ENCODE measurements around the gene MMP24.
"Not testable (repeated sequence)": the region's sequence is repeated elsewhere in the genome, so short reads cannot be mapped to it uniquely, and the experiment has no call there.

Gene MMP24

DNA sequence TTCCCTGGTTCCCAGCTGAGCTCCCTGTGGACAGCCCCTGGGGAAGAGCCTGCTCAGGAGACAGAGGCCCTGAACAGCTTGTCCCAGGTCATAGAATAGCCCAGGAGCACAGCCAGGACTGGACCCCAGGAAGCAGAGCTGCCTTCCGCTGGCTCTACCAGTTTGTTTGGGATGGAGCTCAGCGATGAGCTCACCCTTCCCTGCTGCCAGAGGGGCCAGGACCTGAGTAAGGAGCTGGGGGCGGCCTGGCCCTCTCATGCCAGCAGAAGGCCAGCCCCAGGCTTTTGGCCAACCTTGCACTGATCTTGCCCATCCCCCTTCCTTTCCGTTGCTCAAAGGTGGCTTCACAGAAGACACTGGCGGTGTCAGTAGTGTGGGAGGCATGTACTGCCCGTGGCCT is 33.9 kb downstream of the MMP24 start:
- DNase-seq = no peak

GRCh38 chr20:35262321-35262720 is 35.8 kb downstream of the MMP24 start:
- not testable (repeated sequence) for DNase-seq

GRCh38 chr20:35262731-35263531 is 36.4 kb downstream of the MMP24 start:
- not testable (repeated sequence) for DNase-seq

DNA sequence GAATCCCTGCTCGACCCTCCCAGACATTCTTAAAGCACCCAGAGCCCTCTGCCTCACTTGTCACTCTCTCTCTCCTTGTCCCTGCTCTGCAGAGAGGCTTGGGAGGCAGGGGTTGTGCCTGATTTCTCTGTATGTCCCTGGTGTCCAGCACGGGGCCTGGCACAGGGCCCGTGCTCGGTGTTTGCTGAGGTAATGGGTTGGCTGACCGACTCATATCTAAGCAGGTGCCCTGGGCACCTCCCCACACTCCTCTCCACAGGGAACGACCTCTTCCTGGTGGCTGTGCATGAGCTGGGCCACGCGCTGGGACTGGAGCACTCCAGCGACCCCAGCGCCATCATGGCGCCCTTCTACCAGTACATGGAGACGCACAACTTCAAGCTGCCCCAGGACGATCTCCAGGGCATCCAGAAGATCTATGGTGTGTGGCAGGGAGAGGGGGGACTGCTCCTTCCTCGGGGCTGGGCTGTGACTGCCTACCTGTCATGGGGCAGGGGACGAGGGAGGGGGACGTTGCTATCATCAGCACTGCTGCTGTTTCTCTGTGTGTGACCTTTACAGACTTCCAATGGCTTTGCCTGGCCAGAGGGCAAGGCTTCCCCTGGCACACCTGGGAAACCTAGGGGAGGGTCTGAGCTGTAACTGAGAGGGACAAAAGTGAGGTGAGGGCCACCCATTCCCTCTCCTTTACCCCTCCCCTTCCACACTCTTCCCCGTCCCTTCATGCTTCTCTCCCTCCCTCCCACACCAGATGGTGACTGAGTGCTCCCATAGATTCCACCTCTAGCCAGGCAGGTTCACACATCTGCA is 37.2 kb downstream of the MMP24 start:
- no peak for DNase-seq

- DNase-seq = no peak
These were observed 38.3 kb downstream of the MMP24 start for GRCh38 chr20:35264755-35265154.

GRCh38 chr20:35267092-35267491 is 40.6 kb downstream of the MMP24 start:
- no peak for DNase-seq

DNA sequence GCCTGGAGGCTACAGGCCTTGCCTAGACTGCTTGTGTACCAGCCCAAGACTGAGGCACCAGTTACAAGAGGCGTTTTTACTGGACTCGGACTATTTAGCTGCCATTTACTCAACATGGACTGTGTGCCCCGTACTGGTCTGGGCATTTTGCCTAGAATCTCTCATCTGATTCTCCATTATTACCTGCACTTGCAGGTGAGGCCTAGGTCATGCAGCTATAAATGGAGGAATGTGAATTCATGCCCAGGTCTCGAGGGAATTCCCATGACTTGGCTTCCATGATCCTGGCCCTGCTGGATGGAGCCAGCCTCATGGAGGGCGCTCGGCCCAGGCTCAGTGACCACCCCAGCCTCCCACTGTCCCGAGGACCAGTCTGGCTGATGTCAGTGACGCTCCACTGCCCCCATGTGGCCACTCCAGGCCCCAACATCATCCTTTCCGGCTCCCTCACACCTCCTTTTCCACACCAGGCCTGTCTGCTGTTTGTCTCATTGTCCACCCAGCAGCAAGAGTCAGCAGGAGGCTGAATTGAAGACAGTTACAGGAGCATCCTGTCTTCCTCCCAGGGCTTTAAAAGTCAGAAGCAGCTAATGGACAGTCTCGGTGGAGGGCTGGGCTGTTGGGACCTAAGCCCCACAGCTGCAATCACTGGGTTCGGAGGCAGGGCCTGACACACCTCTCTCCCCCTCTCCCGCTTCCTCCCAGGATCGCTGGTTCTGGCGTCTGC is 42.7 kb downstream of the MMP24 start:
- DNase-seq = peak; percentile 37 to 48

DNA sequence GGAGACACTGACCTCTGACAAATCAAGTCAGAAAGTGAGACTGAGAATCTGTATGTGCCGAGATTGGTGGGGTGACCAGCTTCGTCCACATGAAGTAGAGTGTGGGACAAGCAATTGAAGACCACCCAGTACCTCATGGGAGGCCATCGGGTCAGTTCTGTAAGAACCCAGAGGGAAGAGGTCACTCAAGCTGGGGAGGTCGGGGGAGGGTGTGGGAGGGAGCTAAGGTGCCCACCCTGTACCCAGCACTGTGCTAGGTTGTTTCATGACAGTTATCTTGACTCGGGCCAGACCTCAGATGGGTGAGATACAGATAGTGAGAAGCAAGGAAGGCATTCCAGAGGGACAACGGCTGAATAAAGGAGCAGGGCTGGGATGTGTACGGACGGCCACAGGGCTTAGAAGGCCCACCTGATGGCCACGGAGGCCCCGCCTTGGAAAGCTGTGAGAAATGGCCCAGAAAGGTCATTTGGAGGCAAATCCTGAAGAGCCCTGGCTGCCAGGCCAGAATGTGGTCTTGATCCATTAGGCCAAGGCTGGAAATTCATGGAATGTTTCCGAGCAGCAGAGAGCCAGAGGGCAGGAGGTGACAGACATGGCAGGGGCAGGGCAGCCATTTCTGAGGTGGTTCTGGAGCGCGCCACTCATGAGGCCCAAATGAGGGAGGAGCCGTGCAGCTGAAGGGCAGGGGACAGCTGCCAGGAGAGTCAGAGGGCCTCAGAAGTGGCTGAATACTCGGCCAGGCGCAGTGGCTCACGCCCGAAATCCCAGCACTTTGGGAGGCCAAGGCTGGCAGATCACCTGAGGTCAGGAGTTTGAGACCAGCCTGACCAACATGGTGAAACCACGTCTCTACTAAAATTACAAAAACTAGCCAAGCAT is 43.8 kb downstream of the MMP24 start:
- no peak for DNase-seq

DNA sequence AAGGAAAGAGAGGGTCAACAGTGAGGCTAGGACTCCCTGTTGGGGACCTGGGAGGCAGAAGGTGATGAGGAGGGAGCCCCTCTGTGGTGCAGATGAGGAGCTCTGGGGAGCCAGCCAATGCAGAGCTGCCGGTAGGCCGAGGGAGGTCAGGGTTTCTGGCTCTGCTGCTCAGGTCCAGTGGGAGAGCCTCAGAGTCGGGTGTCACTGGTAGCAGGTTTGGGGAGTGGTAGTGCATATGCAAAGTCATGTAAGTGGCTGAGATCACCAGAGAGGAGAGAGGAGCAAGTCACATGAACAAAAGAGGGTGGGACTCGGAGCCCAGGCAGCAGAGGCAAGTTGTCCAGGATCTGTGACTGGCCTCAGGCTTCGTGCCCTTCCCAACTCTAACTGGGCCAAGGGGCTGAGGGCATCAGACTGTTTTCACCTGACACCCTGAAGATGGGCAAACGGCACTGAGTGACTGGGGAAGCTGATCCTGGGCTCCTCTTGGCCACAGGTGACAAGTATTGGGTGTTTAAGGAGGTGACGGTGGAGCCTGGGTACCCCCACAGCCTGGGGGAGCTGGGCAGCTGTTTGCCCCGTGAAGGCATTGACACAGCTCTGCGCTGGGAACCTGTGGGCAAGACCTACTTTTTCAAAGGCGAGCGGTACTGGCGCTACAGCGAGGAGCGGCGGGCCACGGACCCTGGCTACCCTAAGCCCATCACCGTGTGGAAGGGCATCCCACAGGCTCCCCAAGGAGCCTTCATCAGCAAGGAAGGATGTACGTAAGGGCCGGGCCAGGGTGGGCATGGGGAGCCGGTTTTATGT is 44.8 kb downstream of the MMP24 start:
- no peak for DNase-seq

DNA sequence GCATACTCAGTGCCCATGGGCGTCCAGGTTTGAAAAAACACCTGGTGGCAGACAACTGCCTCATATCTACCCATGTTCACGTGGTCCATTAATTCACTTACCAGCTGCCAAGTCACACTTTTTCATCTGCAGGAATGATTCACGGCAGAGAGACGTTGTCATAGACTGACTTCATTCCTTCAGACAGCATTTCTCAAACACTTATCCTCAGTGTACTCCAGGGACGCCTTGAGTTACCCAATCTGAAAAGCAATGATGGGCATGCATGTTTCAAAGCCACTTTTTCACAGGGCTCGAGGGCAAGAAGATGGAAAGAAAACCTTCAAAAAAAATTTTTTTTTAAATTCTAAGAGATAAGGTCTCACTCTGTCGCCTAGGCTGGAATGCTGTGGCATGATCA is 45.4 kb downstream of the MMP24 start:
- no peak for DNase-seq

GRCh38 chr20:35273449-35274171 is 47.1 kb downstream of the MMP24 start:
- no peak for DNase-seq

- no peak for DNase-seq
These were observed 47.9 kb downstream of the MMP24 start for GRCh38 chr20:35274172-35275092.

DNA sequence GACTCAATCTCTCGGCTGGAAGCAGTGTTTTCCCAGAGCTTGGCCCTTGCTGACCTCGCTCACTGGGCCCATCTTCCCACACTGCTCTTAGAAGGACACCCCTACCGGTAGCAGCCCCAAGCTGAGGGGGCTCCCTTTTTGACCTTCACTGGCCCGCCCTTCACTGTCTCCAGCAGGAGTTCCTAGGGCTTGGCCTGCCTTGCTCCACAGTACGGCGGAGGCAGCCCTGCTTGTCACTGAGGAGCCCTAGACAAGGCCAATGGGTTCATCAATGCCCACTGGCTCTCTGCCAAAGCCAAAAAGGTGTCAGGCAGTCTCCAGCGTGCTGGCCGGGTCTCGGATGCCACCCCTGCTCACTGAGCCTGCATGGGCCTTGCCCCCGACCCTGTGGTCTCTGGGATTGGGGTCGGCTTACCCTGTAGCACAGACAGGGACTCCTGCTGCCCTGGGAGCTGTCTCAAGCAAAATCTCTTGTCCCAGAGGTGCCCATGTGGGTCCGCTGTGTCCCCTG is 49.3 kb downstream of the MMP24 start:
- no peak for DNase-seq

- no peak for DNase-seq
These were observed 49.9 kb downstream of the MMP24 start for GRCh38 chr20:35276408-35276807.

- DNase-seq = no peak
These were observed 50.6 kb downstream of the MMP24 start for GRCh38 chr20:35277127-35277526.

- DNase-seq = peak; percentile 93 to 95
These were observed 51.3 kb downstream of the MMP24 start, which contains the start of gene MMP24OS for GRCh38 chr20:35277531-35278395. Gene MMP24OS, minus strand, starts transcription at chr20:35278122. Its CDS starts 193 bp downstream, at chr20:35277929.

DNA sequence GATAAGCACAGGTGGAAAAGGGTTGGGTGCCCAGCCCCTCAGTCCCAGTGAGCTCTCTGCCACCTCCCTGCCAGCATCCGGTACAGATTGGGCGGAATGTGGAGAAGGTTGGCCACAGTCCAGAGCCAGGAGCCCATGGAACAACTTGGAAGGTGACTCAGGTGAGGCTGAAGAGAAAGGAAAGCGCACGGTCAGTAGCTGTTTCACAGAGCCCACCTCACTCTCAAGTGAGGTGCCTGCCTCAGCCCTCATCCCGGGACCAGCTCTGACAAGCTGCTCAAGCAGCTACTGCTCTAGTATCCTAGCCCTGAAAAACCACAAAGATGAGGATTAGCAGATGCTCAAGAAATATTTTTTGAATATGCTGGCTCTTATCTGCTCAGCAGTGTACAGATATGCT is 52.5 kb downstream of the MMP24 start:
- DNase-seq = no peak

DNA sequence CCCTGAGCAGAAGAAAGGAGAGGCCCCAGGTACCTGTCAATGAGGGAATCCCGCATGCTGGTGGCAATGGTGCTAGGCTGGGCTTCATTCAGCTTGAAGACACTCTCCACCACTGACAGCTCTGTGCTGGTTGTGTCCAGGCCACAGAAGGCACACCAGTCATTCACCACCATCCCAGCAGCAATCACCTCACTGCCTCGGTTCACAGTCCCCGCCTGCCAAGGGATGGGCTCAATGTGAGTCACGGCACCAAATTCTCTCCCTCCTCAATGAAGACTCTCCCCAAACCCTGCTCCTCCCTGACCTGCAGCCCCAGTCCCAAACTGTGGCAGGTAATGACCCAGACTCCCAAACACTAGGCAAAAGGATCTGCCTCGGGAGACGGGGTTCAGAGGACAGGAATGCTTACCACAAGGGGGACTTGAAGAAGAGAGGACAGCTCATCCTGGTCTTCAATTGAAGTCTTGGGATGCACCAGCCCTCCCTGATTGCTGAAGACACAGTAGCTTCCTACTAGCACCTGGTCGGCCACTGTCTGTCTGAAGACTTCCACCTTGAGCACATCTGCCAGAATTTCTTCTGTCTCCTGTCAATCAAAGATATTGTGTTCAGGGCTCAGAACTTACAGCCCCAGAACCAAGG is 53.2 kb downstream of the MMP24 start:
- DNase-seq = no peak
